ENCODE results near the gene CHST14.

CHST14 gene

DNA sequence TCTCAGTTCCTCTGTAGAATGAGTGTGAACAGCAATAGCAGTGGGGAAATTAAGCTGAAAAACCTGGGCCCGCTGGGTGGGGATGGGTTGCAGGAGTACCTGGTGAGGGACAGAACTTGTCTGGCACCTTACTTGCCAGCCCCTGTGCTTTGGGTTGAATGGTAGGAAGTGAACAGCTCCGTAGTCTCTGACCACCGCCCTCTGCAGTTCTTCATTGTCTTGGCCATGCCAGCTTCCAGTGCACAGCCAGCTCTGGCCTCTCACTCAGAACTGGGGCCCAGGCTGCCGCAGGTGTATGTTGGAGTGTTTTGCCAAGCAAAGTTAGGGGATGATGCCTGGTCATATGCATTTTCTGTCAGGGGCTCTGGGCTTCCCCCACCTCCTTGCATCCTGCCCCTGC lies 14.0 kb upstream of the CHST14 start:
- TF ChIP-seq, protein P1, sequence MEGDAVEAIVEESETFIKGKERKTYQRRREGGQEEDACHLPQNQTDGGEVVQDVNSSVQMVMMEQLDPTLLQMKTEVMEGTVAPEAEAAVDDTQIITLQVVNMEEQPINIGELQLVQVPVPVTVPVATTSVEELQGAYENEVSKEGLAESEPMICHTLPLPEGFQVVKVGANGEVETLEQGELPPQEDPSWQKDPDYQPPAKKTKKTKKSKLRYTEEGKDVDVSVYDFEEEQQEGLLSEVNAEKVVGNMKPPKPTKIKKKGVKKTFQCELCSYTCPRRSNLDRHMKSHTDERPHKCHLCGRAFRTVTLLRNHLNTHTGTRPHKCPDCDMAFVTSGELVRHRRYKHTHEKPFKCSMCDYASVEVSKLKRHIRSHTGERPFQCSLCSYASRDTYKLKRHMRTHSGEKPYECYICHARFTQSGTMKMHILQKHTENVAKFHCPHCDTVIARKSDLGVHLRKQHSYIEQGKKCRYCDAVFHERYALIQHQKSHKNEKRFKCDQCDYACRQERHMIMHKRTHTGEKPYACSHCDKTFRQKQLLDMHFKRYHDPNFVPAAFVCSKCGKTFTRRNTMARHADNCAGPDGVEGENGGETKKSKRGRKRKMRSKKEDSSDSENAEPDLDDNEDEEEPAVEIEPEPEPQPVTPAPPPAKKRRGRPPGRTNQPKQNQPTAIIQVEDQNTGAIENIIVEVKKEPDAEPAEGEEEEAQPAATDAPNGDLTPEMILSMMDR (conservative IDR thresholded peaks at IDR 0.05; ENCODE audit: low read length) = no peak
- H3K4me3 ChIP-seq (ENCODE audit: low read length) = no peak overlapping the region
- DNase-seq (ENCODE audit: low read depth) = no peak

DNA sequence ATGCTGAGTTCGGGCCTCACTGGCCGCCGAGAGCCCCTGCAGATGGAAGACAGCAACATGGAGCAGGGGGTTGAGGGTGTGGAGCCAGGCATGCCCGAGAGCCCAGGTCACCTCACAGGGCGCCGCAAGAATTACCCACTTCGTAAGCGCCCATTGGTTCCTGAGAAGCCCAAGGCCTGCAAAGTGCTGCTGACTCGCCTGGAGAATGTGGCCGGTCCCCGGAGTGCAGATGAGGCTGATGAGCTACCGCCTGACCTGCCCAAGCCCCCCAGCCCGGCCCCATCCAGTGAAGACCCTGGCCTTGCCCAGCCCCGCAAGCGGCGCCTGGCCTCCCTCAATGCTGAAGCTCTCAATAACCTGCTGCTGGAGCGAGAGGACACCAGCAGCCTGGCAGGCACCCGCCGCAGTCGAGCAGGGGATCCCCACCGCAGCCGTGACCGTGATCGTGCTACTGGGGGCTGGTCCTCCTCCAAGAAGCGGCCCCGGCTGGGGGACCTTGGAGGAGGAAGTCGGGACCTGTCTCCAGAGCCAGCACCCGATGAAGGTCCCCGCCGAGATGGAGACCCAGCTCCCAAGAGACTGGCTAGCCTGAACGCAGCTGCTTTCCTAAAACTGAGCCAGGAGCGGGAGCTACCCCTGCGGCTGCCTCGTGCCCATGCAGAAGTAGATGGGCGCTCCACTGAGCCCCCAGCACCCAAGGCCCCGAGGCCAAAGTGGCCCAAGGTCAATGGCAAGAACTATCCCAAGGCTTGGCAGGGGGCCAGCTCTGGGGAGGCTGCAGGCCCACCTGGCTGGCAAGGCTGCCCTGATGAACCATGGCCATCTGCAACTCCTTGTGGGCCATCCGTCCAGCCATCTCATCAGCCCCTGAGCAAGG lies 12.1 kb upstream of the CHST14 start:
- DNase-seq (ENCODE audit: low read depth) = no peak
- no peak overlapping the region for H3K4me3 ChIP-seq (ENCODE audit: low read length)
- TF ChIP-seq, protein P1 (conservative IDR thresholded peaks at IDR 0.05; ENCODE audit: low read length) = no peak

DNA sequence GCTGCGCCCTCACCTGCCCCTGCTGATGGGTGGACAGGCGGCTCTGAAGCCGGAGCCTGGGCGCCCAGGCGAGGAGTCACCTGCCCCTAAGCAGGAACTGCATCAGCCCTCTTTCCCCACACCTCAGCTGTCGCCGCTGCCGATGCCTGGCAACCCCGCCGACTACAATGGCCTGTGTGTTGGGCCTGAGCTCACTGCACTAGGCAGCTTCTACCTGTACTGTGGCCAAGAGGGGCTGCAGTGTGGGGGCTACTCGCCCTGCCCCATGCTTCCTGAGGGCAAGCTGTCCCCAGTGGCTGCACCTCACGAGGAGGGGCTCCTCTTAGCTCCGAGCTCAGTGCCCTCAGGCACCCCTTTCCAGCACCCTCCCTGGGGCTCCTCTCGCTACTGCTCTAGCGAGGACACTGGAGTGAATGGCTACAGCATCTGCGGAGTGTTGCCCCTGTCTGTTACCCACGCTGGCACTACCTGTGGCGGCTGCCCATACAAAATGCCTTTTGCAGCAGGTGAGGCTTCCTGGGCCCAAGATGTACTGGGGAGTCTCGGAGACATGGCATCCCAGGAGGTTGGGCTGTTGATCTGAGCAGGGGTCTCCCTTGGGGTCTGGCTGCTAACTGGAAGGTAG lies 11.3 kb upstream of the CHST14 start:
- TF ChIP-seq, protein P1 (conservative IDR thresholded peaks at IDR 0.05; ENCODE audit: low read length) = no peak
- no peak overlapping the region for H3K4me3 ChIP-seq (ENCODE audit: low read length)
- no peak for DNase-seq (ENCODE audit: low read depth)

DNA sequence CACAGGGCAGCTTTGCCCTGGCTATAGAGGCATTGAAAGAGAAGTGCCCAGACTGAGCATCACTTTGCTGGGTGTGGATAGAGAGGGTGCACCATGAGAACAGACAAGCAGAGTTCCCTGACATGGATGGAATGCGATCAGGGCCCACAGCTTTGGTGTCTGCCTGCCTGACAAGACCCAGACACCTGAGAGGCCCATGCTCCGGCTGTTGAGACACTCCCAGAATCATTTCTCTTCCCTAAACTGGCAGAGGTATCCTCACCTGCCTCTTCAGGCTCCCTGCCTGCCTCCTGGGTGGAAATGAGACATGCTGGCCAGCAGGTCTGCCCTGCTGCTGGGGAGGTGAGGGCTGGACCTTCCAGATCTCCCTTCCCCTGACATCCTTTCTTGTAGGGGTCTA lies 10.4 kb upstream of the CHST14 start:
- TF ChIP-seq, protein P1 (conservative IDR thresholded peaks at IDR 0.05; ENCODE audit: low read length) = no peak
- no peak overlapping the region for H3K4me3 ChIP-seq (ENCODE audit: low read length)
- no peak for DNase-seq (ENCODE audit: low read depth)

DNA sequence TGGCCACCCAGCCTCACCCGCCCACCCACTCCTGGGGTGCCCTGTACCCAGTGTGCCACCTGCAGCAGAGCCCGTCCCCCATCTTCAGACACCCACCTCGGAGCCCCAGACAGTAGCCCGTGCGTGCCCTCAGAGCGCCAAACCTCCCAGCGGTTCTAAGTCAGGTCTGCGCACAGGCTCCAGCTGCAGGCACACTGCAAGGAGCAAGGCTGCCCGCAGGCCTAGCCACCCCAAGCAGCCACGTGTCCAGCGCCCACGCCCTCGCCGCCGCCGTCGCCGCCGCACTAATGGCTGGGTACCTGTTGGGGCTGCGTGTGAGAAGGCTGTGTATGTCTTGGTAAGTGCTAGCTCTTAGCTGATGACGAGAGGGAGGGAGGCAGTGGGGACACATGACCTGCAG lies 8.8 kb upstream of the CHST14 start:
- TF ChIP-seq, protein P1 (conservative IDR thresholded peaks at IDR 0.05; ENCODE audit: low read length) = no peak
- DNase-seq (ENCODE audit: low read depth) = no peak
- no peak overlapping the region for H3K4me3 ChIP-seq (ENCODE audit: low read length)

DNA sequence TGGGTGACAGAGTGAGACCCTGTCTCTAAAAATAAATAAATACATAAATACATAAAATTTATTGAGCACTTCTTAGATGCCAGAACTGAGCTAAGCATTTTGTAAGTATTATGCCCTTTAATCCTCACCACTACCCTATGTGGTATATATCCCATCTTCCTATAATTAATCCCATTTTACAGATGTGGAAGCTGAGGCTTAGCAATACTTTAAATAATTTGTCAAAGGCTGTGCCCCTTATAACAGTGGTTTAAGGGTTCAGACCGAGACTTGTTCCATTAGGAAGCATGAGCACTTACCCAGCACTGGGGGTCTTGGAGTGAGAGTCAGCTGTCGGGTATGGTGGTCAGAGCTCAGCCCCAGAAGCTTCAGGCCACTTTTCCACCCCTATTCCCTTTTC lies 7.5 kb upstream of the CHST14 start:
- no peak for DNase-seq (ENCODE audit: low read depth)
- no peak overlapping the region for H3K4me3 ChIP-seq (ENCODE audit: low read length)
- TF ChIP-seq, protein P1 (conservative IDR thresholded peaks at IDR 0.05; ENCODE audit: low read length) = no peak

Data from AG10803 (cell line).